ENCODE measurements around the gene C12orf54. TPM values are rescaled to one million over a fixed set of nuclear protein-coding genes. Genes with fewer than 3 reads are reported as not detected.

Gene C12orf54
- total RNA-seq, 1 experiment from 2014 or later, result not detected

DNA sequence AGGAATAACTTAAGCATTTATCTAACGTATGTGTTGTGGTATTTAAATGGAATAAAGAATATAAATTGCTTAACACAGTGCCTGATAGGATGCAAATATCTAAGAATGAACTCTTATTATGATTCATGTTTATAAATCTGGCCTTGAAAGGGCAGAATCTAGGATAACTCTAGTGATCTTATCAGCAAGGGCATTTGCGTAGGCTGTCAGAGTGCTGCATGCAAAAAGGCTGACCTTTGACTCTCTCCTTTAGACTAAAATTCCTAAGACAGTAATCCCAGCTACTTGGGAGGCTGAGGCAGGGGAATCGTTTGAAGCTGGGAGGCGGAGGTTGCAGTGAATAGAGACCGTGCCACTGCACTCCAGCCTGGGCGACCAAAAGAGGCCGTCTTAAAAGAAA lies 41.2 kb upstream of the C12orf54 start:
- H4K91ac ChIP-seq (ENCODE audit: insufficient read length, low read depth, low read length), result no peak overlapping the region
- no peak overlapping the region for H4K5ac ChIP-seq (ENCODE audit: insufficient read length, low read depth, low read length)
- no peak overlapping the region for H3K14ac ChIP-seq (ENCODE audit: insufficient read depth, low read length)
- TF ChIP-seq, protein P1, sequence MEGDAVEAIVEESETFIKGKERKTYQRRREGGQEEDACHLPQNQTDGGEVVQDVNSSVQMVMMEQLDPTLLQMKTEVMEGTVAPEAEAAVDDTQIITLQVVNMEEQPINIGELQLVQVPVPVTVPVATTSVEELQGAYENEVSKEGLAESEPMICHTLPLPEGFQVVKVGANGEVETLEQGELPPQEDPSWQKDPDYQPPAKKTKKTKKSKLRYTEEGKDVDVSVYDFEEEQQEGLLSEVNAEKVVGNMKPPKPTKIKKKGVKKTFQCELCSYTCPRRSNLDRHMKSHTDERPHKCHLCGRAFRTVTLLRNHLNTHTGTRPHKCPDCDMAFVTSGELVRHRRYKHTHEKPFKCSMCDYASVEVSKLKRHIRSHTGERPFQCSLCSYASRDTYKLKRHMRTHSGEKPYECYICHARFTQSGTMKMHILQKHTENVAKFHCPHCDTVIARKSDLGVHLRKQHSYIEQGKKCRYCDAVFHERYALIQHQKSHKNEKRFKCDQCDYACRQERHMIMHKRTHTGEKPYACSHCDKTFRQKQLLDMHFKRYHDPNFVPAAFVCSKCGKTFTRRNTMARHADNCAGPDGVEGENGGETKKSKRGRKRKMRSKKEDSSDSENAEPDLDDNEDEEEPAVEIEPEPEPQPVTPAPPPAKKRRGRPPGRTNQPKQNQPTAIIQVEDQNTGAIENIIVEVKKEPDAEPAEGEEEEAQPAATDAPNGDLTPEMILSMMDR (conservative IDR thresholded peaks at IDR 0.05), result no peak
- H3K27ac ChIP-seq (ENCODE audit: insufficient read length, low read depth, low read length), result no peak overlapping the region
- no peak overlapping the region for H2BK5ac ChIP-seq (ENCODE audit: insufficient read length, low read length)
- H3K27me3 ChIP-seq (ENCODE audit: insufficient read depth, low read length), result no peaks in the 10 kb centered on the region
- H3K27ac Mint-ChIP-seq, result peak overlapping the region in 1 of 3 experiments; percentile 27; a peak in 1 of 7 replicates
- H3K36me3 Mint-ChIP-seq (ENCODE audit: insufficient read depth in 1 of 3, low read depth in 3 of 3), result no peaks in the 10 kb centered on the region; a peak in 1 of 7 replicates
- no peaks in the 10 kb centered on the region for H3K23me2 ChIP-seq (ENCODE audit: insufficient read length, low read depth, low read length, poor library complexity, severe bottlenecking)
- no peak overlapping the region for H2BK120ac ChIP-seq (ENCODE audit: low read depth, low read length, poor library complexity, severe bottlenecking)
- no peaks in the 10 kb centered on the region for H3K4me1 ChIP-seq (ENCODE audit: insufficient read depth, low read length)
- no peaks in the 10 kb centered on the region for H3K79me1 ChIP-seq (ENCODE audit: insufficient read depth, low read depth, low read length, poor library complexity, severe bottlenecking)
- WGBS (ENCODE audit: extremely low coverage, insufficient read length, low lambda C conversion rate), result no CpG with 5 or more reads among the region's 7 CpGs
- H3K79me2 ChIP-seq (ENCODE audit: insufficient read depth, low read length), result no peaks in the 10 kb centered on the region
- H3T11ph ChIP-seq (ENCODE audit: low read length), result no peak overlapping the region
- no peak overlapping the region for H3K23ac ChIP-seq (ENCODE audit: insufficient read length, low read depth, low read length)
- H2AK5ac ChIP-seq (ENCODE audit: insufficient read length, low read length), result no peak overlapping the region
- H3K4me1 Mint-ChIP-seq, result peaks cover 4 to 13% of the 10 kb centered on the region in 2 experiments; a peak in 2 of 4 replicates
- H3K9me3 ChIP-seq (ENCODE audit: control insufficient read depth, low read depth, low read length), result no peaks in the 10 kb centered on the region
- no peak overlapping the region for H3K4ac ChIP-seq (ENCODE audit: low read depth, low read length)
- H3K4me2 ChIP-seq (ENCODE audit: insufficient read depth, insufficient read length, low read length), result no peak overlapping the region
- H2BK20ac ChIP-seq (ENCODE audit: low read depth, low read length, poor library complexity, severe bottlenecking), result no peak overlapping the region
- H3K56ac ChIP-seq (ENCODE audit: insufficient read length, low read depth, low read length), result no peak overlapping the region
- H4K20me1 ChIP-seq (ENCODE audit: control insufficient read depth, insufficient read depth, insufficient read length), result no peaks in the 10 kb centered on the region
- H2AFZ ChIP-seq (ENCODE audit: low read length), result no peak overlapping the region
- H2BK12ac ChIP-seq (ENCODE audit: insufficient read length, low read depth, low read length), result no peak overlapping the region
- no peak overlapping the region for H3K4me3 Mint-ChIP-seq
- no peak overlapping the region for H4K8ac ChIP-seq (replicated peaks; ENCODE audit: insufficient read length, low read depth, low read length)
- no peak overlapping the region for H3K9ac ChIP-seq (ENCODE audit: extremely low read depth, insufficient read length, low read length)
- H3K9me3 Mint-ChIP-seq, result peaks cover 14 to 69% of the 10 kb centered on the region in 2 experiments
- no peak for DNase-seq
- H3K18ac ChIP-seq (ENCODE audit: insufficient read length, low read depth, low read length), result no peak overlapping the region
- no peak overlapping the region for H2BK15ac ChIP-seq (ENCODE audit: low read depth, low read length)
- H3K27me3 Mint-ChIP-seq (ENCODE audit: low read depth), result peaks cover 13% of the 10 kb centered on the region
